Skin of body (tissue), 2 donors: ENCODE data around the gene LMNTD2. TPM values are rescaled to one million over a fixed set of nuclear protein-coding genes. Genes with fewer than 3 reads are reported as not detected.
"Not testable (repeated sequence)": the region's sequence is repeated elsewhere in the genome, so short reads cannot be mapped to it uniquely, and the experiment has no call there.

Experiments used
- DNase-seq: peaks from one replicate; lab custom pipeline; 2025; lab: John Stamatoyannopoulos, UW
- total RNA-seq: library from RNA; depleted of rRNA; stranded (reverse); fragments of >200 nt; gene quantifications from one replicate; pipeline ENCODE4 v1.2.3, GENCODE V29; 2014

The LMNTD2 gene
- total RNA-seq, 1 donor from 2014 or later, result 0.69 TPM

DNA sequence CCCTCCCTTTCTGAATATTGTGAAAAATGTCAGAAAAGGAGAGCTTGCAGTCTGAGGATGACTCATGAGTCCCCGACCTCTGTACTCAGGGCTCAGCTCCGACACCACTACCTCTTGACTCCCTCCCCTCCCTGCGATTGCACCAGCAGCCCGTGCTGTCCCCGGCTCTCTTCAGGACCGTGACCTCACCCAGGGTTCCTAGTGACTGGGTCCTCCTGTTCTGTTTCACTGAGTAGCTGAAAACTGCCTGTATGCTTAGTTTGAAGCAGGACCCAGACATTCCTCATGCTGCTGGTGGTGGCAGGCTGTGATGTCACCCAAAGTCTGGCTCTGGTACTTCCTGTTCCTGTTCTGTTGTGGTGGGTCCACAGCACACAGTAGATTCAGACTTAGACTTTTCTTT is 27.4 kb upstream of the LMNTD2 start:
- DNase-seq, result no peak

DNA sequence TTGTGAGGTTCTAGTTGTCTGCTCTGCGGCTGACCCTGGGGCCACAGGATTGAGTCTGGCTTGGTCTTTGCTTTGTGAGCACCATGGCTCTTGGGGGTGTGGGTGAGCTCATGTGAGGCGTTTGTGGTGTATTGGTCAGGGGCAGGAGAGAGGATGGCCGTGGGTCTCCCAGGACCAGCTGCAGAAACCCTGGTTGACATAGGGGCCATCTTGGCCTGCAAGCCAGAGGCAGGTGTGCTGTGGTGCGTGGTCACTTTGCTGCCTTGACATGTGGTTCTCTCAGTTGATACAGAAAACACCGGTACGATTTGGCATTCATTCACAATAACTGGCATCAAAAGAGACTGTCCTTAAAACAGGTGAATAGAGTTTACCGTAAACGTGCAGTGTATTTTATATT is 27.0 kb upstream of the LMNTD2 start:
- no peak for DNase-seq

DNA sequence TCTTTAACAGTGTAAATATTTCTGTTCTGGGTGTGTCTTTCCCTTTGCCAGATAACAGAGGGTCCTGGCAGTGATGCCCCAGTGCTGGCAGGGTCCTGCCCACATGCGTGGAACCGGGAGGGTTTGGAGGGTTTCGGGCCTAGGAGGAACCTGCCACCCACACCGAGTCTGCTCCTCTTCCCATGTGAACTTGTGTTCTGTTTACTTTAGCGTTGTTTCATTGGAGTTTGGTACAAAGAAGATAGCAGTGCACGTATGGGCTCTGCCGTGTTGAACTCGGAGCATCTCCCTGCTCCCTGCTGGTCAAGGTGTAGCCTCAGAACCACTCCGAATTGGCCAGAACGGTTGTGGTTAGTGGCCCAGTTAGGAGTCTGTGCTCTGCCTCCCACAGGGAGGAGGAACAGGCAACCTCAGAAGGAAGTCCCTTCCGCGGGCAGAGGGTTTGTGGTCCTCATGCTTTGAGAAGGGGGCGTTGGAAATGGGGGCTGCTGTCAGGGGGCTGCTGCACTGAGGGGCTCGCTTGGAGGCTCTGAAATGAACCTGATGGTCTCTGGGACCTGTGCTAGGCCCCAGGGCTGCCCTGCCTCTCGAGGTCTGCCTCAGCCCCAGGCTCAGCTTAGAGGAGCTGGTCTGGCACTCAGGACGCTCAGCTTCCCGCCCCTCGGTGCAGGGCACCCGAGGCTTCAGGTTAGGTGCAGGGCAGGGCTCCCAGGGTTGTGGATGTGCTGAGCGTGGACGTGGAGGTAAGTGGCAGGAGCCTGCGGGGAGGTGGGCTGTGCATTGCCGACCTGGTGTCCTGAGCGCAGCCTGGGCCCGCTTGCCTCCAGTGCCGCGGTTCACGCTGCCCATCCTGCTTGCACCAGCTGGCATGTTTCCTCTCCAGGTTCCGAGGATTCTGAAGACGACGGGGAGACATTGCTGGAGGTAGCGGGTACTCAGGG is 26.1 kb upstream of the LMNTD2 start:
- no peak for DNase-seq

DNA sequence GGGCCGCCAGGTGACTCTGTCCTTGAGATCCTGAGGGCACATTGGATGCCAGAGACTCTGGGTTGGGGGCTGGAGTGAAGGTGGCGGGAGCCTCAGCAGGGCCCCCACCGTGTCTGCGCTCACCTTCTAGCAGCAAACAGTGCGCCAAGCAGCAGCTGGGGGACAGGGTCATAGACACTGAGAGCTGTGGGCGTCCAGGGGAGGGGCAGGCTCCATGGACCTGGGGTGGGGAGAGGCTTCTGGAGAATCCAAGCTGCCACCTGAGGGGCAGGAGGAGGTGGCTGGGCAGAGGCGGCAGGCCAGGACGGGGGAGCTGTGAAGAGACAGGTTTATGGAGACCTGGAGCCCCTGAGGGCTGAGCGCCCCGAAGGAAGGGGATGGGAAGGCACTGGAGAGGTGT is 23.7 kb upstream of the LMNTD2 start:
- DNase-seq, result no peak

DNA sequence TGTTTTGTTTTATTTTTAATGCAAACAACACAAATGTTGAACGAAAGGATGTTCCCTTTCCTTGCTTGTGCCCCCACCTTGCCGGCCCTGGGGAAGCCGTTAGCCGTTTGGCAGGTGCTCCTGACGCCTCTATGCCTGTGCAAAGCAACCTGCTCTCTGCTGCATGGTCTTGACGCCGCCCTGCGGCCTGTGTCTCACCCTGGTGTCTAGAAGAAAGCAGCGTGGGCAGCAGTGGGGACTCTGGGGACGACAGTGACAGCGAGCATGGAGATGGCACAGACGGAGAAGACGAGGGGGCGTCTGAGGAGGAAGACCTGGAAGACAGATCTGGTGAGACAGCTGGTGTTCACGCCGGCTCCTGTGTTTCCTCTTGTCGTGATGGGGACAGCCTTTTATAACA is 21.2 kb upstream of the LMNTD2 start:
- DNase-seq, result no peak

DNA sequence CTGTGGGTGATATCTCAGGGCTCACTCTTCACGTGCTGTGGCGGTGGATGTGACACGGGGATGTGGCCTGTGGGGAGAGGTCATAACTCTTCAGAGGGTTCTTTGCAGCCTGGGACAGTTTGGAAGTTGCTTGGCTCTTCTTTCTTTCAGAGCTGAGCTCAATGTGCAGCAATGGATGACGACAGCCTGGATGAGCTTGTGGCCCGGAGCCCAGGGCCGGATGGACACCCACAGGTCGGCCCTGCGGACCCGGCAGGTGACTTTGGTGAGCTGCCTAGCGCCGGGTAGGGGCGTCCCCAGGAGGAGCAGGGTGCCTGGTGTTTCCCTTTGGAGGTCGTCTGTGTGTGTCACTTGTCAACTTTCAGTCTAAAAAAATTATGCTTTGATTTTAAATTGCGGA is 20.8 kb upstream of the LMNTD2 start:
- no peak for DNase-seq

DNA sequence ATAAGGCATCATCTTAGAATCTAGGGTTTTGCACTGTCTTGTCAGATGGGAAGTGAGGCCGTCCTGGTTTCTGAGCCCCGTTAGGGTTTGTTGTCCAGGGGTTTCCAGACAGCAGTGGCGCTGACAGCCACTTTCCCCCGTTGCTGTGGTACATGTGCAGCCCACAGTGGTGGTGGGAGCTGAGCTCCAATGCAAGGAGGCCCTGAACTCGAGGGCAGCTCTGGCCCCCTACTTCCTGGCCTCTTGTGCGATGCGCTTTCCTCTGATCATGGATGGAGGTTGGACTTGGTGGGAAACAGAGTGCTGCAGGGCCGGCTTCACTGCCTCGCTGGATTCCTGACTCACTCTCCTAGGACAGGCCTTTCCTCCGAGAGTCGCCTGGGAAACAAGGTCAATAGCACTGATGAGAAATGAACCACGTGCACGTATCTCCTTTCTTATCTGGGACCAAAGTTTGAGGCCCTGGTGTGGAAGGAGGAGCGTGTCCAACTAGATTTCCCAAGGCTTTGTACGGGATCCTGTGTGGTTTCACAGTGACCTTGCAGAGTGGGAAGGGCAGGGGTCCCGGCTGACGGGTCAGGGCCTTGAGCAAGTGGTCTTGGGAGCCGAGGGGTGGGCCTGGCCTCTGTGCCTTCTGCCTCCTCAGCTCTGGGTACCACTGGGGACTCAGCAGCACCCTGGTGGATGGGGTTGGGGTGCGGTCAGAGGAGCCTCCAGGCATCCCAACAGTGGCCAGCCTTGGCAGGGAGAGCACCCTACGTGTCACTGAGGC is 19.5 kb upstream of the LMNTD2 start:
- DNase-seq, result no peak

DNA sequence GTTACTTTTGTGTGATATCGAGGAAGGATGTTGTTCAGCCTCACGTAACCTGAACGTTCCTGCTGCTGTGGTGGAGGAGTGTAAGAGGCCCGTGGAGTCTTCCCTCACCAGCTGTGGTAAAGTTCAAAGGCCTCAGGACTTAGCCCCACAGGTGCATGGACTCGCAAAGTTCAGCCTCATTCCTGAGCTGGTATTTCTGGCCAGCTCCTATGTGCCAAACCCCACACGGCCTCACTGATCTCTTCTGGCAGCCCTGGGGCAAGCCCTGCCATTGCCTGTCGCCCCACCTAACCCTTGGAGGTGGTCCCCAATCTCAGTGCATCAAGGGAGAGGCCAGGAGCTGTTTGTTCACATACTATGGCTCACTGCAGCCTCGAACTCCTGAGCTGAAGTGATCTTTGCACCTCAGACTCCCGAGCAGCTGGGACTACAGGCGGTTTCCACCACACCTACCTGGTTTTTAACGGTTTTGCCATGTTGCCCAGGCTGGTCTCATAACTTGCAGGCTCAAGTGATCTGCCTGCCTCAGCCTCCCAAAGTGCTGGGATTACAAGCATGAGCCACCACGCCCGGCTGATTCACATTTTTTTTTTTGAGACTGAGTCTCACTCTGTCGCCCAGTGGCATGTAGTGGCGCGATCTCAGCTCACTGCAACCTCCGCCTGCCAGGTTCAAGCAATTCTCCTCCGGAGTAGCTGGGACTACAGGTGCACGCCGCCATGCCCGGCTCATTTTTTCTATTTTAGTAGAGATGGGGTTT is 17.9 kb upstream of the LMNTD2 start:
- no peak for DNase-seq

DNA sequence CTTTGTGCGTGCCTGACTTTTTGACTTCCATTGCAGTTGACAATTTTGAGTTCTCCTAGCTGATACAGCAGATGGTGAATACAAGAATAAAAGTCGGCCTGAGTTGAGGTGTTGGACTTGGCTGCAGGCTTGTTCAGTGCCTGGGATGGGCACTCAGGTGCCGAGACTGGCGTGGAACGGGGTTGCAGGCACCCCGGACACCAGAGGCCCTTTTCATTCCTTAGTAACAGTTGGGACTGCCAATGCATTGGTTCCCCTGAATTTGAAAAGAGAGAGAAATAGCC is 17.0 kb upstream of the LMNTD2 start:
- no peak for DNase-seq

DNA sequence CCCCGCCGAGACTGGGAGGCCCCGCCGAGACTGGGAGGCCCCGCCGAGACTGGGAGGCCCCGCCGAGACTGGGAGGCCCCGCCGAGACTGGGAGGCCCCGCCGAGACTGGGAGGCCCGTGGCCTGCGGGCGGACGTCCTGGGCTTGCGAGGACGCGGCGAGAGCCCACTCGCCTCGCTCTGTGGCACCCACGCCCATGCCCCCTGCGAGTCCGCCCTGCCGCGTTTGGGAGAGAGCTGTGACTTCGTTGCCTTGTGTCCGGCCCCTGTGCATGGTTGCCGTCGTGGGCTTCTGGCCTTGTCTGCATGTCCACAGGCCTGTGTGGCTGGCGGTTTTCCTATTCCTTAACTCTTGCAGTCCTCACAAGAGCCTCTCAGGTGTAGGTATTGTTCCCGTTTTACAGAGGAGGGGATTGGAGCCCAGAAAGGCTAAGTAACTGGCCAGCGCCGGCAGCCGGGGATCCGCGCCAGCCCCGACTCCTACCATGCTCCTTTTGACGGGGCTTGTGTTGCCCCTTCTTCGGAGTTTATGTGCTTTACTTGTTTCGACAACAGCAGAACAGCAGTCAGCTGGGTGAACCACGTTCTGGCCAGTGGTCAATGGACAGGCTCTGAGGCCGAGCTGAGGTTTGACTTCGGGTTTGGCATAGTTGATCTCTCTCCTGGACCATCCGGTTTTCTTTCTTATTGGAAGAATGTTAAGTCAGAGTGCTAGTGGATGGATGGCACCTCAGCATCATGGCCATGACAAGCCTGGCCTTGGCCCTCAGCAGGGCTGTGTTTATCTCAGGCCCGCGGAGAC is 16.5 kb upstream of the LMNTD2 start:
- no peak for DNase-seq

DNA sequence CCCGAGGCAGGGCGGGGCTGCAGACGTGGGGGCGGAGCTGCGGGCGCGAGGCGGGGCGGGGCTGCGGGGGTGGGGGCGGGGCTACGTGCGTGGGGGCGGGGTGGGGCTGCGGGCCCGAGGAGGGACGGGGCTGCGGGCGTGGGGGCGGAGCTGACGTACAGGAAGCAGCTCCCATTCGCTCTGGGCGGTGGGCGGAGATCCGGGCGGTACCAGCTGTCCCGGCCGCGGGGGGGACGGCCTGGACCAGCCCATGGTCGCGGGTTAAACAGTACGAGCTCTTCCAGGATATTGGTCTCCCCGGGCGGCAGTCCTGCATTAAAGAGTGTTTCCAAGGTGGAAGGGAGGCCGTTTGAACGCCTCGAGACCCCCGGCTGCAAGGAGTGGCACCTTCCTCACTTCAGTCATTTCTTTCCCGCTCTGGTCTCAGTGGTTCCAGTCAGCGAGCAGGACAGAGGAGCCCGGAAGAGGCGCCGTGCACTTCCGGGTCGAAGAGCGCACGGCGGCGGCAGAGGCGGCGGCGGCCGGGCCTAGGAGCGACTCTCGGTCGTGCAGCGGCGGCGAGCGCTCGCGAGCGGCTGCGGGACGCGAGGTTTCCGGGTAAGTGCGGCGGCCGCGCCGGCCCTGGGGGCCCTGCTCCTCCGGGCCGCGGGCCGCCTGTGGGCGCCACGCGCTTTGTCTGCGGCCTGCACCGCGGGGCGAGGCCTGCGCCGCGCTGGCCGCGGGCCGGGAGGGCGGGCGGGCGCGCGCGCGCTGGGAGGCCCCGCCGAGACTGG is 15.6 kb upstream of the LMNTD2 start, which contains the start of gene PHRF1:
PHRF1 (plus strand) TSS at position 475 of the 773 bp plus-strand sequence. CDS start 5,043 bp downstream, outside the sequence.
- peak; percentile 97 for DNase-seq

DNA sequence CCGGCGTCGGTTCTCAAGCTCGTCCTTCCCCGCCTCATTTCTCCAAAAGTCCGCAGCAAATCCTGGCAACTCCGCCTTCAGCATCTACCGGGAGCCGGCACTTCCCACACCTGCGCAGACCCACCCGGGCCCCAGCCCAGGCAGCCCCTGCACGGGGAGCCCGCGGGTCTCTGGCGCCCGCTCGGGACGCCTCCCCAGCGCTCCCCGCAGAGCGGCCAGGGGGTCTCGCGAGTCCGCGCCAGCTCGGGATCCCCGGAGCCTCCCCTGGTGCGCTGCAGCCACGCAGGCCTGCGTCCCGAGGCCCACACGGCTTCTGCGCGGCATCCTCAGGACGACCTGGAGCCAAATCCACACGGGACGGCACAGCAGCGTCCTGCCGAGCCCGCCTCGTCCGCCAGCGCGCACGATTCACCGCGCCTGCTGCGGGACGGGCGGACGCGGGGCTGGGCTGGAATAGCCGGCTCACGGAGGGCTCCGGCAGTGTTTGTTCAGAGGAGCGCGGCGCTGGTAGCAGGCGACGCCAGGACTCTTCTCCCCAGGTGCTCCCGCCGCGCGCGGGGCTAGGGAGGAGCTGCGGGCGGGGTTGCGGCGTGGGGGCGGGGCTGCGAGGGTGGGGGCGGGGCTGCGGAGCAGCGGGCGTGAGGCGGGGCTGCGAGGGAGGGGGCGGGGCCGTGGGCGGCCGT is 14.9 kb upstream of the LMNTD2 start:
- no peak for DNase-seq

DNA sequence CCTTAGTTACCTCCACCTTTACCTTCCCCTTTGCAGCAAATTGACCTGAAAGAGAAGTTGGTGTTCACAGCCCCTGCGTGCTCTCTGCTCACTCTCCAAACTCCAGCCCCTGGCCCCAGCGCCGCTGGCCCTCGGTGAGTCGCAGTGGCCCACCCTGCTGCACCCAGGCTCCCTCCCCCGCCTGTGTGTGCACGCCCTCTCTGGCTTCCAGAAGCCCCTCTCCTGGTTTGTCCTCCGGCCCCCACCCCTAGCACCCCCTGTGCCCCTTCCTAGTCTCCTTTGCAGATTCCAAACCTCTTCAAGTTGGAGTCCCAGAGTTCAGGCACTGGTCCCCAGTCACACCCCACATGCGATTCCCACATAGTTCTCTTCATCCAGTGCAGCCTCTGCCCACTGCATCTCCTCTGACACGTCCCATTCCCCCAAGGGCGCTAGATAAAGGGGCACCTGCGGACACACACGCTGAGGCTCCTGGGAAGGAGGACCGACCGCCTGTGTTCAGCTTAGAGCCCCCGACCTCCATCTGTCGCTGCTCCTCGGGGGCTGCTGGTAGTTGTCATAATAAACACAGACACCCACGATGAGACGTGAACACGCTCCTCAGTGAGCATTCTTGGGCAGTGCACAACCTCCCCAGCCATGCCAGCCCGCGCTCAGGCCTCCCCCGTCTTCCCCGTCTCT is 14.2 kb upstream of the LMNTD2 start:
- DNase-seq, result no peak

DNA sequence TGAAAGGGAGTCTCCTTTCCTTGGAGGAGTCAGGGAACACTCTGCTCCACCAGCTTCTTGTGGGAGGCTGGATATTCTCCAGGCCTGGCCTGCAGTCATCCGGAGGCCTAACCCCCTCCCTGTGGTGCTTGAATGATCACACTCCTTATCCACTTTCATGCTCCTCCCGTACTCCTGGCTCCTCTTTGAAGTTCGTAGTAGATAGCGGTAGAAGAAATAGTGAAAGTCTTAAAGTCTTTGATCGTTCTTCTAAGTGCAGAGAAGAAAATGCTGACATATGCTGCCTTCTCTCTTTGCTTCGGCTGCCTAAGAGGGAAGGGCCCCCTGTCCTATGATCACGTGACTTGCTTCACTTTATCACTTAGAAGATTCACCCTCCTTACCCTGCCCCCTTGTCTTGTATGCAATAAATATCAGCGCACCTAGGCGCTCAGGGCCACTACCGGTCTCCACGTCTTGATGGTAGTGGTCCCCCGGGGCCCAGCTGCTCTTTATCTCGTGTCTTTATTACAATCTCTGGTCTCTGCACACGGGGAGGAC is 13.6 kb upstream of the LMNTD2 start:
- not testable (repeated sequence) for DNase-seq

DNA sequence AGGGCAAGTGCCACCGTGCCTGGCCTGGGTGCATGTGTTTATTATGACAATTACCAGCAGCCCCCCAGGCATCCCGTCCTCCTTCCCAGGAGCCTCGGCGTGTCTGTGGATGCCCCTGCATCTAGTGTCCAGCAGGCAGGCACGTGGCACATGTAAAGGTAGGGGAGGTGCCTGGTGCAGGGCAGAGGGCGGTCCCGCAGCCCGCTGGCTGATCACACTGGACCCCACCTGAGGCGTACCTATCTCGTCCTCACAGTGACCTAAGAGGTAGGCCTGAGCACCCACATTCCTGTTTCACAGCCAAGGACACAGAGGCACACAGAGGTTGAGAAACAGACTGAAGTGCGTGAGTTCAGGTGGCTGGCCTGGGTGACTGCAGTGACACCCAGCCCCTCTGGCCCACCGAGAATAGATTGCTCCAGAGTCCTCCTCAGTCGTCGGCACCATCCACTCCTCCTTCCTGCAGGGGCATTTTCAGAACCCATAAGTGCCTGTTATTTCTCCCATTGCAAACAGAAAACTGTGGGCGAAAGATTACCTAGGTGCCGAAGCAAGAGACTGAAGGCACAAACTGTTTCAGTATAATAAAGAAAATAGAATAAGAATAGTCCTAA is 12.7 kb upstream of the LMNTD2 start:
- DNase-seq, result no peak

DNA sequence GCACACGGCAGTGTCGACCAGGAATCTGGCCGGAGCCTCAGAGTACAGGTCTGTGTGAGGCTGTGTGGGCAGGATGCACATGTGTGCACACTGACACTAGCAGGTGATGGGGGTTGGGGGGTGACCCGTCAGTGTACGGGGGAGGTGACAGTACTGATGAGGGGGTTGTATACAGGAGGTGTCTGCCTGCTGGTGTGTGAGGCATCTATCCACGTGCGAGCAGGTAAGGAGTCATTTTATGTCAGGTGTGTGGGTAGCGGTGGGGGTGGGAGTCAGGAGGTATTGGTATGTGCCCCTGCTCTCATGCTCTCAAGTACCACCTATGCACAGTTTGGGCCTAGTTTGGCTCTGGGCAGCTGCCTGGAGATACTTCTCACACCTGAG is 11.3 kb upstream of the LMNTD2 start:
- no peak for DNase-seq

DNA sequence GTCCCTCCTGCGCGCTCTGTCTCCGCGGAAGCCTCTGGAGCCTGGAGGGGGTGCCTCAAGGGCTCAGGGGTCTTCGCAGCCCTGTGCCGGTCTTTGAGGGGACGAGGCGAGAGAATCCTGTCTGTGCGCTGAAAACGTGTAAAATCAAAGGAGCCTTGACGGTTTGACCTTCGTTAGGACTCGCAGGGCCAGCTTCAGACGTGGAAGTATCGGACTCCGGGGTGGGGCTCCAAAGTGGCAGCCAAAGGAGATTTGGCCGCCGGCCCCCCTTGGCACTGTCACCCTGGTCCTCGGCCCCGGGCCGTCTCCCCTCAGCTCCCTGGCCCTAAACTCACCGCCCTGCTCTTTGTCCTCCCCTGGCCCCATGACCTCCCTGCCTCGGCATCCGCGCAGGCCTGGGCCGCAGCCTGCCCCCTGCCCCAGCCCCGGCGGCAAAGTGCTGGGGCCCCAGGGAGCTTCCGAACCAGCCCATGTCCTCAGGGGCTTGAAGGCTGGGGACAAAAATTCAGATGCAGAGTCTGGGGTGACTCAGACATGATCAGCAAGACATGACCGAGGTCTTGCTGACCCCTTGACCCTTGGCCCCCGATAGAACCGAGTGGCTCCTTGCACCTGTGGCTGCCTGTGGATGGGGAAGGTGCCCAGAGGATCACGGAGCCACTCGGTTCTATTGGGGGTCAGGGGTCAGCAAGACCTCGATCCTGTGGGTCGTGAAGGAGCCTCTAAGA is 8.8 kb upstream of the LMNTD2 start:
- DNase-seq, result no peak
